Epidermal melanocyte (primary cell): ENCODE data around the gene SUSD6.
A peak's percentile ranks its signal among the peaks of the same experiment; 100 is the strongest.
"Not testable (repeated sequence)": the region's sequence is repeated elsewhere in the genome, so short reads cannot be mapped to it uniquely, and the experiment has no call there.

Source experiments
- DNase-seq: peaks from one replicate; pipeline ENCODE4 v3.0.0; 2011; ENCODE audit warnings: low spot score; ENCODE audit not compliant: insufficient read length

The SUSD6 gene

DNA sequence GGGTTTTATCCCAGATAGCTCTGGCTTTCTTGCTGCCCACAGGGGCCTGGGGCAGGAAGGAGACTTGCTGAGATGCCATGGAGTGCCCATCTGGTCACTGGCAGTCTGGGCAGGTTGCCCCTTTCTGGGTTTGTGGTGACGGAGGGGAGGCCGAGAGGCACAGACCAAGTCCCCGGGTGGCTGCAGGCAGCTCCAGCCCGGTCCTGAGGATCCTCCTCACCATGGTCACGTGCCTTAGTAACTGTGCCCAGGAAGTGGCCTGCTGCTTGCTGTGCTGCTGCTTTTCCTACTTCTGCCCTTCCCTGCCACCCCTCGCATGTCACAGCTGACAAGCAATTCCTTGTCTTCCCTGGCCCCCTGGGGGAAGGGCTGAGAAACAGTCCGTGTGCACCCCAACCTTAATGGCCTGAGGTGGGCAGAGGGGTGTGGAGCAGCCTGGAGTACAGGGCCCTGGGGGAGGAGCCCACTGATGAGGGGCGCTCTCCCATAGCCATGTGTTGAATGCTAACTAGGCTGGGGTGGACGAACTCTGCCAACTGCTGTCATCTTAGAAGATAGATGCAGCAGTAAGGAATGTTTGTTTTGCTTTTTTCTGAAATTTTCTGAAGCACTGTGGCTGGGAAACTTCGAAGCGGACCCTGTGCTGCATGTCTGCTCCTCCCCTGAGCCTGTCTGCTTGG is 100.6 kb downstream of the SUSD6 start:
- no peak for DNase-seq

DNA sequence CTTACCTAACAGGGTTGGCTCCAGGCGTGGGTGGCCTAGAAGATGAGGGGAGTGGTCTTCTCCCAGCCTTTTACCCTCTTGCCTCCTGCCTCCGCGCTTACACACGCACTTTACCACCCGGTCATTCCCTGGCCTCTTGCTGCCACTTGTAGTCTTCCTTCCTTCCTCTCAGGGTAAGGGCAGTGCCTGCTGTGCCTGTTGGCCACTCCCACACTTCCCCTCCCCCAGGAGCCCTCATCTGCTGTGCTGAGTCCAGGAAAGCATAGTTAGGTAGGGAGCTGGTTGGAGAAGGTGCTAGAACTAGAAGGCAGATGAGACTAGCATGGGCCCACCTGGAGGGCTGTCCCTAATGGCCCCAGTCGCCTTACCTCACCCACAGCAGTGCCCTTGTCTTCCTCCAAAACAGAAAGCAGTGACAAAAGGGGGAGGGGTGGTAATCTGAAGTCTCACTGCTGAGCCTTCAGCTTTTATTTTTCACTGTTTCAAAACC is 101.2 kb downstream of the SUSD6 start:
- no peak for DNase-seq

DNA sequence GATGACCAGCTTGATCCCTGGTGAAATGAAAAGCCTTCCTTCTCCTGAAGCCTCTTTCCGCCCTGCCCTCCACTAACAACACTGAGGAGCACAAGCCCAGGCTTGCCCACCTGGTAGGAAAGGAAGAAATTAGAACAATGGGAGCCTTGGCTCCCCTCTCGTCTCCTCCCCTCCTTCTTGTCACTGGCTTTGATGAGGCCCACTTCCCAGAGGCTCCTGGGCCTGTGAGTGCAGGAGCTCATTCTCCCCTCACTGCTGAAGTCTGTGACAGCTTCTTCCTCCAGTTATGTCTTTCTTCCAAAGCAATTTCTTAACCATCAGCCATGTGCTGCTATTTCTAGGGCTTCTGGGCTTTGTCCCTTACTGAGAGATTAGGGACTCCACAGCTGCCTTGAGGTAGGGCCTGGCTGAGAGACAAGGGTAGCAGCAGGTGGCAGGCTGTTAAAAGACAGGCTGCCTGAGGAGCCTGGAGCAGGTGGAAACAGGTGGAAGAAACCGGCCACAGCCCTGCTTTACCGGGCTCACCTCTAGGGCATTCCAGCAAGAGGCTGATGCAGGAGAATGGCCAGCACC is 101.9 kb downstream of the SUSD6 start:
- no peak for DNase-seq

DNA sequence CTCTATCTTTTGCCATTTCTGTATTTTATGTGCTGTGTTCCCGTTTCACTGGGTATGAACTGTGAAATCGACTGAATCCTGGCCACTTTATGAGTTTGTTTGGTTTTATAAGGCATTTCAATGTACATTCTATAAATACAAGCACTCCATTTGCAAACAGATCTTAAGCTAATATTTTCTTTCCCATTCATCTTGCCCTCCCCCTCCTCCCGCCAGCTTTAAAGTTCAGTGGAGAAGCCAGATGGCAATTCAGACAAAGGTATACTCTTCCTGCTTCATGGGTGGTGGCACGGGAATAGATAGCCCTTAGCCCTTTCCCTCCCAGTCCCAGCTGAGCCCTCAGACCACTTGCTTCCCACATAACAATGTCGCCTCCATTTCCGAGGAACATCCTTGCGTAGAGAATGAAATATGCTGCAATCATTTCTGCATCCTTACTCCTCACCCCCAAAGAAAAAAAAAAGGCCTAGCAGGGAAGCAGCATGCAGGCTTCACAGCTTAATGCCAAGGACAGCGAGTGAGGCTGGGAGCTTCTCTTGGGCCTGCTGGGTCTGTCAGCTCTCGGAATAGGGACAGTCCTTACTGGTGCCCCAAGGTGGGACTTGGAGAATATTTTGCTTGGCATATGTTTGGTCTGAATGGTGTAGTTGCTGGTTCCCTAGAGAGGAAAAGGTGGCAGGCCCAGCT is 102.7 kb downstream of the SUSD6 start:
- DNase-seq: no peak

DNA sequence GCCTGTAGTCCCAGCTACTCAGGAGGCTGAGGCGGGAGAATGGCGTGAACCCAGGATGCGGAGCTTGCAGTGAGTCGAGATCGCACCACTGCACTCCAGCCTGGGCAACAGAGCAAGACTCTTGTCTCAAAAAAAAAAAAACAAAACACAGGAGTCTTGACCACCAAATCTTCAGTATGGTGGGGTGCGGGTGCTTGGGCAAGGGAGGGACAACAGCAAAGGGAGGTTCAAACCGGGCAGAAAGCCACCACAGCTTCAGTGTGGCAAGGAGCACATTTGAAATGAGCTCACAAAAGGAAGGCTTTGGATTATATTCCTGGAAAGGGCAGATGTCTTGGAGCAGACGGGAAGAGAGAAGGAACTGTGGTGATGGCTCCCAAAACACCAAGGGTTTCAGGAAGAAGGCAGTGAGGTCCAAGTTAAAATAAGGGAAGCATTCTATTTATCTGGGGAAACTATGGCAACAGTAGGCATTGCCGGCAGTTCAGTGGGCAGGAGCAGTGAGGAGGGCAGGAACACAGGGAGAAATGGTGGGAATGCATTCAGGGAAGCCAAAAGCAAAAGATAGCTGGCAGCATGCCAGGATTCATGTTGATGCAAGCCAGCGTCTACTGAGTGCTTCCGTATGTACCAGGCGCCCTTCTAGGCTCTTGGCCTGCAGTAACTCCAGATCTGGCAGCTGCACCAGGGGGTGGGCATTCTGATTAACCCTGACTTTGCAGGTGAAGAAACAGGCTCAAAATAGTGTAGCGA is 104.5 kb downstream of the SUSD6 start:
- DNase-seq: peak; percentile 51

DNA sequence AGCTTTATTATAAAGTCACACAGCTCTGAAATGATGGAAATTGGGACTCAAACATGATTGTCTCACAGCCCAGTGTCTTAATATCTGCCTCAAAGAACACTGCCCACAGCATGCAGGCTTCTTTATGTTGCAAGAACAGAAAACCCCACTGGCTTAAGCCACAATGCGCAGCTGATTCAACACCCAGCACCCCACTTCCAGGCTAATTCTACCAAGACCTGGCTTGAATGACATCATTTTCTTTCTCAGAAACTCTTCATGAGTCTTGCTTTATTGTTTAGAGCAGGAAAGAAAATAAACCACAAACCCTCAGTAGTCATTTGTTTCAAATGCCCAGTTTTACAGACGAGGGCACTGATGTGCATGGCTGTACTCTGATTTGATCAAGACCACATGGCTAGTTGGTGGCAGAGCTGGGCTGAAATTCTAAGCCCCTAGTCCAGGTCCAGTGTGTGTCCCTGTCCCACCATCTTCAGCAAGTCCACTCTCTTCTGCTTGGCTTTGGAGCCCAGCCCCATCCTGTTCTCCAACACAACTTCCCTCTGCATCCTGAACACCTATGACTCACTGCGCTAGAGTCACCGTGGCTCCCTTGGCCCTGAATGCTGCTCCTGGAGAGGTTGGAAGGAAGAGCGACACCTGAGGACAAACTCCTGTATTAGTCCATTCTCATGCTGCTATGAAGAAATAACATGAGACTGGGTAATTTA is 105.2 kb downstream of the SUSD6 start:
- peak; percentile 32 for DNase-seq

DNA sequence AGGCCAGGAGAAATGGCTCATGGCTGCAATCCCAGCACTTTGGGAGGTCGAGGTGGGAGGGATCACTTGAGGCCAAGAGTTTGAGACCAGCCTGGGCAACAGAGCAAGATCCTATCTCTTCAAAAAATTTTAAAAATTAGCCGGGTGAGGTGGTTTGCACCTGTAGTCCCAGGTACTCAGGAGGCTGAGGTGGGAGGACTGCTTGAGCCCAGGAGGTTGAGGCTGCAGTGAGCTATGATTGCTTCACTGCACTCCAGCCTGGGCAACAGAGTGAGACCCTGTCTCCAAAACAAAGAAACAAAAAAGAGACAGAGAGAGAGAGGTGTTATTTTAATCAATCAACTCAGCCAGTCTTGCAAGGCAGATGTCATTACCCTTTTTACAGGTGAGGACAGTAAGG is 107.2 kb downstream of the SUSD6 start:
- DNase-seq: not testable (repeated sequence)

DNA sequence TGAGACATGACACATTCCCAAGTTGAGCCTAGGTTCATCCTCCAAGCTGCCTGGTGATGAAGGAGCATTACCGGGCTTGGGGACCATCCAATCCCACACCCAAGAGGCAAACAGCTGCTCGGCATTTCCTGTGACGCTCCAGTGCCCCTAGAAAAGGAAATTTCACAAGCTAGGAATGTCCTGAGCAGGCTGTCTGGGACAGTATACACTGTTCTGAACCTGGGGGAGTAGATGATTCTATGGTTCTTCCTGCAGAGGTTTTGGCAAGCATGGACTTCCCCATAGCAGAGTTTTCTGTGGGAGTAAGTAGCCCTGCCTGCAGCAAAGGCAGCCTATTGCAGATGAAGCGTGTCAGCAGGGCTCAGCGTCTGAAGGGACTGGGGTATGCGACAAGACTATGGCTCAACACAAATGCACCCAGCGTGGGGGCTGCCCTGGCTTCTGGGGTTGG is 108.1 kb downstream of the SUSD6 start:
- no peak for DNase-seq

DNA sequence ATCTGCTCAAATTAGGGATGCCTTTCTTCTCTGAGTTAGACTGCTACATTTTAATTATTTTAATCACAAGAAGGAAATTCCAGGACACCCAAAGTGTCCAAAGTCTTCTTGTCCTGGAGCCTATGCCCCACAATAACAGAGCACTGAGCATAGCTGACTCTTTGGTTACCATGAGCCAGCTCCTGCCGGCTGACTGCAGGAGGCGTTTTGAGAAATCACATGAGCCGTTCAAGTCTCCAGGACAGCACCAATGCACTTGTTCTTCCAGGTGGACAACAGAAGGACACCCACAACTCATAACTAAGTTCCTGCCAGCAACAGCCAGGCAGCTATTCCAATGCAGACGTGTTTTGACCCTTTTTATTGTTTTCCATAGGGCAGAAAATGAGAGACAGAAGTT is 109.5 kb downstream of the SUSD6 start:
- DNase-seq: no peak

DNA sequence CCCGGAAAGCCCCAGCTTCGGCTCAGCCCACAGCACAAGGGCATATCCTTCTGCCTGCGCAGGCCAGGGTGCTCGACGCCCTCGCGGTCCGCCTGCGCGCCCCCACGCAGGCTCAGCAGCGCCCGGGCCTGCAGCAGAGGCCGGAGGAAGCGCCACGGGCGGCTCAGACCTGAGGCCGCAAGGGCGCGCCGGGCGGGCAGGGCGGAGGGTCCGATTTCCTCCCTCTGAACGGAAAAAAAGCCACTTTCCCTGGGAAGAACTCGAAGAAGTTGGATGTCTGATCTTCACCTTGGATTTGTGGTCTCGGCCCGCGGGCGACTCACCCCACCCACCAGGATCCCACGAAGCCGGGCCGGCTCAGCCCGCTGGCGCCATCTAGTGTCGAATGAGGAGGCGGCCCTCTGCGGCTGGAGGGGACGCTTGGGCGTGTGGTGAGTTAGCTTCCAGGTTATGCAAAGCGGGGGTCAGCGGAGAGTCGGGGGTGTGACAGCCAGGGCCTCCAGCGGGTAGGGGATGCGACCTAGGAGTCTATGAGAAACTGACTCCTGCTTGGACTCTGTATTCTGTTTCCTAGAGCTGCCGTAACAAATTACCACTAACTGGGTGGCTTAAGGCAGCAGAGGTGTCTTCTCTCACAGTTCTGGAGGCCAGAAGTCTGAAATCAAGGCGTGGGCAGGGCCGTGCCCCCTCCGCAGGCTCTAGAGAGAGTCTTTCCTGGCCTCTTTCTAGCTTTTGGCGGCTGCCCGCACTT is 115.5 kb downstream of the SUSD6 start:
- DNase-seq: peak; percentile 82

DNA sequence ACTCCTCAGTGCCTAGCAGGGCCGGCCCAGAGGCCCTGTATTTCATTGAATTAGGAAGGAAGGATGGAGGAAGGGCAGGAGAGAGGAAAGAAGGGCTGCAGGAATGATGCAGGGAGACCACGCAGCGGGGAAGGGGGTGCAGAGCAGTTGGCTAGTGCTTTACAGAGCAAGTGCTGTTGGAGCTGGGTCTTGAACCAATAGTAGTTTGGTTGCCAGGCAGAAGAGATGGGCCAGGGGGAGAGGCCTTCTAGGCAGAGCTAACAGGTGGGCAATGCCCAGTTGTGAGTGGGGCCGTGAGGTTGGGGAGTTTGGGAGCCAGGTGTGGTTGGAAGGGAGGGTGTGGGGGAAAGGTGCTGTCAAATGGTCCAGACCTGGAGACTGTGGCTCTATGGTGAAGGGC is 116.5 kb downstream of the SUSD6 start:
- no peak for DNase-seq

DNA sequence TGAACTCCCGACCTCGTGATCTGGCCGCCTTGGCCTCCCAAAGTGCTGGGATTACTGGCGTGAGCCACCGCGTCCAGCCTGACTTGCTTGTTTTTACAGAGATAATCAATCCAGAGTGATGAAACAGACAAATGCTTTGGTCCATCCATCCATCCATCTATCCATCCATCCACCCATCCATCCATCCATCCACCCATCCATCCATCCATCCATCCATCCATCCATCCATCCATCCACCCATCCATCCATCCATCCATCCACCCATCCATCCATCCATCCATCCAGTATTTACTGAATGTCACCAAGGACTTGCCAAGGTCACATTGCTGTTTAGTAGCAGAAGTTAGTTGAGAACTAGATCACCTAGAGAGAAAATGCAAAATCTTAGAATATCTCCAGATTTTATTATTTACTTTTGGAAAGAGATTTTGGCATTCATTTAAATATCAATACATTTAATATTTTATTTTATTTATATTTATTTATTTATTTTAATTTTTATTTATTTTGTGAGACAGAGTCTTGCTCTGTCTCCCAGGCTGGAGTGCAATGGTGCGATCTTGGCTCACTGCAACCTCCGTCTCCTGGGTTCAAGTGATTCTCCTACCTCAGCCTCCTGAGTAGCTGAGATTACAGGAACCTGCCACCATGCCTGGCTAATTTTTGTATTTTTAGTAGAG is 120.7 kb downstream of the SUSD6 start:
- not testable (repeated sequence) for DNase-seq

DNA sequence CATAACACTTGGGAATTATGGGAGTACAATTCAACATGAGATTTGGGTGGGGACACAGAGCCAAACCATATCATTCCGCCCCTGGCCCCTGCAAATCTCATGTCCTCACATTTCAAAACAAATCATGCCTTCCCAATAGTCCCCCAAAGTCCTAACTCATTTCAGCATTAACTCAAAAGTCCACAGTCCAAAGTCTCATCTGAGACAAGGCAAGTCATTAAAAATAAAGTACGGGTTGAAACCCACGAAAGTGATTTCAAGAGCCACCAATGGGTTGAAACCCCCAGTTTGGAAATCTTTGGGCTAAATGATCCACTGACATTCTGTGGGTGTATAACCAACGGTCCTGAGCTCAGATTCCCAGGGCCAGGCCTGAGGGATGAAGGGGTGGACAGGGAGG is 125.0 kb downstream of the SUSD6 start:
- not testable (repeated sequence) for DNase-seq

DNA sequence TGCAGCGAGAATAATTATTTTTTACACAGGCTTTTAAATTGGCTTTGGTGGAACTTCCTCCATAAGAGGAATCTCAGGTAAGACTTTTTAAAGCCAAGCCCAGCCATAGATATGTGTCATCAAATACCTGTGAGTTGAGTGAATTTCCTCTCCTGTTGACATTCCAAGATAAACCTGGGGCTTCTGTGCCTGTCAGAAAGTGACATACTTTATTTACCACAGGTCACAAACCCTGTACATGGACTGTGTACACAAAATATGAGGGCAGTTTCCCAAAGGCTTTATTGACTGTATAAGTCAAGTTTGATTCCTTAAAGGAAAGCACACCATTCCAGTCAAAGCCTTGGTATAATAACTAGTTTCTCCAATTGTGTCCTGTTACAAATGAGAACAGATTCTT is 129.7 kb downstream of the SUSD6 start:
- no peak for DNase-seq

DNA sequence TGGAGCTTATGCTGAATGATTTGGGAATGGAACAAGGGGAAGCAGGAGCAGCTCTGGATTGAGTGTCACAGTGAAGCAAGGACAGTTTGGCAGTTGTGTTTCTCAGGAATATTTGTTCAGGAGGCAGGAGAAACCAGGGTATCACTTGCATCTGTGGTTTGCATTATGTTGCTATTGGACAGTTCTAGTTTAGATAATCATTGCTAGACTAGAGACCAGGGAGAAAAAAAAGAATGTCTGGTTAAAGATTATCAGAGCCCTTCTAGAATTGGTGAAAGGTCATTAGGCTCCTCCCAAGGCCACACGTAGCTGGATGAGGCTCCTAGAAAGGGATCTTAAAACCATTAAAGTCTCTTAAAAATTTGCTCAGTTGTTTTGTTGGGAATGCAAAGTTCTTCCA is 138.6 kb downstream of the SUSD6 start:
- DNase-seq: no peak

DNA sequence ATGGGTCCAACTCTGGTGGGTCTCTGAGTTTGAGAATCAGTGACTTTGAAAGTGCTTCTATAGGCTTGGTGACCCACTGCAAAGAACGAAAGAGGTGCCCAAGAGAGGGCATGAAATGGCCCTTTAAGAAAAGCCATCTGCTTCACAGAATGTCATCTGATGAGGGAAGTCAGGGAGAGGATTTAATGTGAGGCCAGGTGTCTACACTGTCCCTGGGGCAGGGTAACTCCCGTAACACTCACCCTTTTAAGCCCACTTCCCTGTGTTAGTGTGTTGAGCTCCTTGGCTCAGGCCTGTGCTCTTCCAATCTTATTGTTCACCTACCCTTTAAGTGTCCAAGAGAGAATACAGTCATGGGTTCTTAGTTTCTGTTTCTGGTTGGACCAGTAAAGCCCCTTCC is 139.1 kb downstream of the SUSD6 start:
- DNase-seq: no peak

DNA sequence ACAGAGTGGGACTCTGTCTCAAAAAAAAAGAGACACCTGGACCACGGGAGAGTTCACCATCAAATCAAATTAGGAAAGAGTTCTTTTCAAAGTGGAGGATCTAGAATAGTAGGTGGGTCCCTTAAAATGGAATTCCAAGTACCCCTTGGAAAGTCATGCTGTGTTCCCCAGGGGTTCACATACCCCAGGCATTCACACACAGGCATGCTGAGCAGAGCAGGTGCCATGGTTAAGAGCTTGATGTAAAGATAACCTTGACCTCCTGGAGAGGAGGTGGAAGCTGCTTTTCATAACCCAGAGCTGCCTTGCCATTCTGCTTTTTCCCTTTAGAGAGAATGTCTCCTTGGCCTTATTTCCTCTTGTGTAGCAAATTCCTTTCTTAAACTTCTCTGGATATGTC is 141.4 kb downstream of the SUSD6 start:
- DNase-seq: no peak

DNA sequence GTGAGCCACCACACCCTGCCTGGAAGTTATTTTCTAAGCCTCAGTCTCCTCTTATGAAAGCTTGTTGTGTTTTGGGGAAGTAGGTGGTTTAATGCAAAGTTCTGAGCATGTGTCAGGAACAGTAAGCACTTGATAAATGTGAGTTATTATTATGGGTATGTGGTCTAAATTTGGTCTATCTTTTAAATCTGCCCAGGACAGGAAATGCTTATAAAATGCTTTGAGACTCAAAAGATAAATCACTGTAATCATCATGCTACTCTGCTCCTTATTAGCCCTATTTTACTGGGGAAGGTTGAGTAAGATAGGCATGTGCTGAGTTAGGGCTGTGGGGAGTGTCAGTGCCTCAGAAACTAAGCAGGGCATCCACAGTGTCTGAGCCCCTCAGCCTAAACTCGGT is 142.5 kb downstream of the SUSD6 start:
- no peak for DNase-seq

DNA sequence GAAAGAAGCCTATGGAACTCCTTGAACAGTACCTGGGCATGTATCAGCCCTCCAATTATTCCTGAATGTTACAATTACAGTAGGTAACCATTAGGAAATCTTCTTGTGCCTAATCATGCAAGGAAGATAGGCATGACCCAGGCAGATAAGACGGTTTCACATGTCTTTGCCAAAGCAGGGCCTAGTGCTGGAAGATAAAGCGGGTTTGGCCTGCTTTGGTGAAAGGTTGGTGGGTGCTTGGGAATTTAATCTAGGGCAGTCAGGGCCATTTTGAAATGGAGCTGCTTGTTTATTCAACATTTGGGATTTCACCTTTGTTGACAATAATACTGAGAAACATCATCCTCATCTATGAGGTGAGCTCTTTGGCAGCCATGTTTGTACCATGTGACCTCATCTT is 143.1 kb downstream of the SUSD6 start:
- DNase-seq: no peak

DNA sequence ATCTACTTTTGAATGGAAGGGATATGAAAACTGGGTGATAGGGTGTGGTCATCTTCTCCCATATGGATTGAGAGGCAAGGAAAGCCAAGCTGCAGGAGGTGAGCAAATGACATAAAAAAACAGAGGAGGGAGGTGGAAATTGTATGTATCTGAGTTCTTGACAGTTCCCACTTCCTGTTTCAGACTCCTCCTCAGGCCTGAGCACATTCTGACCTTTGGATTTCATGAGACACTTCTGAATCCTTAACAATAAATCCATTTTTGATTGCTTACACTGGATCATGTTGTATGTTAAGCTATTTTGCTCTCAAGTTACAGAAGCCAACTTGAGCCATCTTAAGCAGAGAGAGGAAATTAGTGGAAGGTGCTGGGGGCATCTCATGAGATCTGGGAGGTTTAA is 143.9 kb downstream of the SUSD6 start:
- DNase-seq: no peak
